Pulmonary artery endothelial cell (primary cell): ENCODE measurements around the gene TNS1. TPM values are rescaled to one million over a fixed set of nuclear protein-coding genes. Genes with fewer than 3 reads are reported as not detected.
"Not testable (repeated sequence)": the region's sequence is repeated elsewhere in the genome, so short reads cannot be mapped to it uniquely, and the experiment has no call there.

ENCODE experiments used
- DNase-seq: peaks from one replicate; pipeline ENCODE4 v3.0.0-alpha.2; 2011; ENCODE audit warnings: low read depth, low spot score
- total RNA-seq: library from RNA; depleted of rRNA; stranded (reverse); fragments of >200 nt; gene quantifications from 2 replicates; pipeline ENCODE4 v1.2.3, GENCODE V29; 2014

Gene TNS1
- total RNA-seq, 1 donor from 2014 or later = 26.2 TPM

DNA sequence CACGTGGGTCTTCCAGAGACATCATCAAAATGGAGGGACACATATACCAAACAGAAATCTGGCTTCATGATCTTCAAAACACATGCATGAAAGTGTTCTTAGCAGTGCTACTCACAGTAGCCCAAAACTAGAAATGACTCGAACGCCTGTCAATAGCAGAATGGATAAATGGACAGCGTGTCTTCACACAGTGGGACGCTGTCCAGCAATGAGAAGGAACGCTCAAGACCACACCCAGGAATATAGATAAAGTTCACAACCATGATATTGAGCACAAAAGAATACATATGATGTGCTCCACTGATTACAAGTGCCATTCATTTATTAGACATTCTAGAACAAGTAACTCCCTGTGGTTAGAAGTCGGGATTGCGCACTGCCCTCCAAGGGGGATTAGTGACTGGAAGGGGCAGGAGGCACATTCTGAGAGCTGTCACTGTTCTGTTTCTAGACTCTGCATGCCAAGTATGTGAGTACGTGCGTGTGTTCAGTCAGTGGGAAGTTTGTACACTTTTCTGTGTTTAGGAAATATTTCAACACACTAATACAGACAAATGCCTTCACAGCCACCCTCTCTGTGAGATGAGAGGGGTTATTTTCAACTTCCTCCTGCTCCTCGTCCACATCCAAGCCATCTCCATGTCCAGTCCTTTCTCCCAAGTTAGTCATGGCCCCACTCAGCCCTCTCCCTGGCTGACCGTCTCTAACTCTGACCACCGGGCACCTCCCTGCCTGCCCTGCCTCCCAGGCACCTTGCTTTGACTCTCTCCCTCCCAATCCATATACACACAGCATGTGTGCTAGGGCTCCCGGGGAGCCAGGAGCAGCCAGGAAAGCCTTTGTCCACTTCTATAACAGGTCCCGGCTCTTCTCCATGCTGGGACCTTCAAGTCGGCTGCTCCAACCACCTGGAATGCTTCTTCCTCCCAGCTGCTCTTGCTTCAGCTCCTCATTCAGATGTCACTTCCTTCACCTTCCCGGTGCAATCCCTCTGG, 26.9 kb upstream of the TNS1 start:
- no peak for DNase-seq

- DNase-seq = no peak
These were observed 26.0 kb upstream of the TNS1 start for GRCh38 chr2:218028562-218029348.

DNA sequence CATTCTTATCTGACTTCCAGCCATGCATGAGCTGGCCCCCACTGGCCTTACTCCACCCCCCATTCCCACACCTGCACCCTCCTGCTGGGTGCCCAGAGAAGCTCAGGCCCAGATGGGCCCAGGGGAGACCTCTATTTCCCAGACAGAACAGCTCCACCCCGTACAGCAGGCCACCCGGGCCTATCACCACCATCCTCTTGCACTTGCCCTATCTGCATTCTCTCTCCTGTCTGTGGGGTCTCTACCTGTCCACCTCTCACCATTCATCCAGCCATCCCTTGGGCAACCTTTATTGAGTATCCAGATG, 25.3 kb upstream of the TNS1 start:
- no peak for DNase-seq

GRCh38 chr2:218027426-218028188, 24.8 kb upstream of the TNS1 start:
- no peak for DNase-seq

DNA sequence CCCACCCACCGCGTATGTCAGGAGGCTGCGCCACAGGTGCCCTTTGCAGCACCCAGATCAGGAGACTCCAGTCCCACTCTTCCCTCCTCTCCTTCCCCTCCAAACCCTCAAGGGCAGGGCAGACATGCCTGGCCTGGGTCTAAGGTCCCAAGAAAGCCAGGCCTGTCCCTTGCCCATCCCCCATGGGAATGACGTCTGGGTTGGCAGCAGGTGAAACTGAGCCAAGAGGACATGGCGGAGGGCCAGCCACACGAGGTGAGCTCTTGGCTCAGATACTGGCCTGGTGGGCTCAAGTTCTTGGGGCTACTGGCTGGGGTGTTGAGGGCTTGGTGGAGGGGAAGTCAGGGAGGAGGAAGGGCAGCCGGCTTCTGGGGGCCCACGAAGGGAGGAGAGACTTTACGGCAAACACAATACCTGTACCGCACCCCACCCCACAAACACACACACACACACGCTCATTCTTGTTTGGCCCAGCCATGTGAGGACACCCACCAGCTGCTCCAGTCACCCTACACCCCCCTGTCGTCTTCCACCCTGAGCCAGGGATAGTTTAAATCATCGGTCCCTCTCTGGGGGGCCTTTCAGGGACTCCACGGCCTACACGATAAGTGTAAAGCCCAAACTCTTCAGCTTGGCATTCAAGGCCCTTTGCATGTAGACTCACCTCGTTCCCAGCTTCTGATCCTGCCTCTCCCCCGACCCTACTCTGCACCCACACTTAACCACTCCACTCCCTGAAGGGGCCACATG, 24.1 kb upstream of the TNS1 start:
- DNase-seq = no peak

DNA sequence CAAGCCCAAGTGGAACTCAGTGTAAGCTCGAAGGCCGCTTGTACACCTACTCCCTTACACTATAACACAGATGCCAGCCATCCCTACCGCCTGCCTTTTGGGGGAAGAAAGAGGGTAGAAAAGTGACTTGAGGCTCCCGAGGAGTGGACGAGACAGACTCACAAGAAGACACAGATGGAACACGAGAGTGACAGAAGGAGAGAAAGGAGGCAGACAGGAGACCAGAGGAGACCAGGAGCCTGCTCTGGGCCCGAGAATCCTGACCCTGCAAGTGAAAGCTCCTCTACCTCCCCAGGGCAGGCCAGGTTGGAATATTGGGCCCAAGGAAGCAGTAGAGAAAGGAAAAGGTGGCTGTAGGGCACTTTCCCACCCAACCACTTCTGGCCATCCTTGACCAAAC, 23.4 kb upstream of the TNS1 start:
- no peak for DNase-seq

DNA sequence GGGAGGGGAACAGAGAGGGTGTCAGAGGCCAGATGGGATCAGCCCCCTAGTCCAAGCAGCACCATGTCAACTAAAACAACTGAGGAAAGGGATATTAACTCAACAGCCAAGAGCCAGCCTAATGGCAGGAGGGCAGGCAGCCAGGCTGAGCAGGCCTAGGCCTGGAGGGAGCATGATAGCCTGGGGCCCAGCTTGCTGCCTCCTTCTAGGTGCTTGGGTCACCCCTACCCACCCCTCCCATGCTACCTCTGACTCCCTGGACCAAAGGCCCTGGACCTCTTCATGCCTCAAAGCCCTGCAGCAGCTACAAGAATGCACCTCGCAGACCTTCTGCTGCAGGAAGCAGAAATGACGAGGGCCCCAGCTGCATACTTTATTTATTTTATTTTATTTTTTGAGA, 22.1 kb upstream of the TNS1 start:
- no peak for DNase-seq

DNA sequence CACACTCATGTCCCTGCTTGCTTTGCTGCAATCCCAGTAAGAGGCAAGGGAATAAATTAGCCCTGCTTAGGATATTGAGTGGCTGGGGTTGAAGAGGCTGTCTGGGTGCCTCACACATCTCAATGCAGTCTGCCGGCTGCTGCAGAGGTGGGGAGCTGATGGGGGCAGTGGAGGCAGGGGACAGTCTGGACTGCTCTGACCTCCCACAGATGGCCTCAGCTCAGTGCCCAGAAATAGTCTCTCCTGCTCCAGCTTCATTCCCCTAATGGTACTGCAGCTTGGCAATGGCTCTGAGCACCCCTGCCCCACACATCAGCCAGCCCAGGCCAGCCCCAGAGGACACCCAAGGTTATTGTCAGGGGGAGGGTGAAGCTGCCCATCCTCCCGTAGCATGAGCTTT, 21.5 kb upstream of the TNS1 start:
- DNase-seq = no peak

DNA sequence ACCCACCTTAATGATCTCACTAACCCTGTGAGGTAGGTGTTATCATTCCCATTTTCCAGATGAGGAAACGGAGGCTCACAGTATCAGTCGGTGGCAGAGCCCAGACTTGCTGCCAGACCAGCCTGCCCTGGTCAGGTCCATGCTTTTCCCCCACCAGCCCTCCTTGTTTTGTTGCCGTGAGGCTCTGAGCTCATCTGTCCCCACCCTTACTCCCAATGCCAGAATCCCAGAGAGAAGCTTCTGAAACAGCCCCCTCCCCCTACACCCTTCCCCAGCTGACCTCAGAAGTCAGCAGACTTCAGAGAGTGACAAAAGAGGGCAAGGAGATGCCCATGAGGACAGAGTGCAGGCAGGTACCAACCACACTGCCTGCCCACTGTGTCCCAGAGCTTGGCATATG, 20.8 kb upstream of the TNS1 start:
- DNase-seq = no peak

- no peak for DNase-seq
These were observed 20.2 kb upstream of the TNS1 start for GRCh38 chr2:218022851-218023530.

DNA sequence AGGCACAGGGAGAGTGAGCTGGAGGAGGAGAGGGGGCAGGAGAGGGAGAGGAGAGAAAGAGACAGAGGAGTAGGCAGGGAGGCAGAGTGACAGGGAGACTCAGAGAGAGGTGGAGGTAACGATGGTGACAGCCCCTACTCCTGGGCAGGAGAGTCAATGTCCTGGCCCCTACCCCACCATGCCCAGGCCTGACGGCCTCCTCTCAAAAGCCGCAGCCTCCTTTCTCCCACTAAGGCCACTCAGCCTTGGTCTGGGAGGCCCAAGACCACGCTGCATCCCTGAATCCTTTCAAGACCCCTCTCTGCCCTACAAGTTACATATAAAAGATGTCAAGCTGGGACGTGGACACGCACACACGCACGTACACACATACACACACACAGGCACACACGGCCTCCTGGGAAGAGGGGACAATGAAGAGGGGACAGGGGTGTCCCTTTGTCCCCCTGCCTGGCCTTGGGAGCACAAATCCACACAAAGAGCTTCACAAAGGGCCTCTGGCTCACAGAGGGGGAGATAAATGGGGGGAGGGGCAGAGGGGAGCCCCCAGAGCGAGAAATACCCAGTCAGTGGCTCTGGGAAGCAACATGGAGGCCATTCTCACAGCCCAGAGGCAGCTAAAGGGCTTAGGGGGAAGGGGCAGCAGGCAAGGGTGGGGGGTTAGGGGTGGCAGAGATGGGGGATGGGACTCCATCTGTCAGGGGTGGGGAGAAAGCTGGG, 19.5 kb upstream of the TNS1 start:
- DNase-seq = no peak

DNA sequence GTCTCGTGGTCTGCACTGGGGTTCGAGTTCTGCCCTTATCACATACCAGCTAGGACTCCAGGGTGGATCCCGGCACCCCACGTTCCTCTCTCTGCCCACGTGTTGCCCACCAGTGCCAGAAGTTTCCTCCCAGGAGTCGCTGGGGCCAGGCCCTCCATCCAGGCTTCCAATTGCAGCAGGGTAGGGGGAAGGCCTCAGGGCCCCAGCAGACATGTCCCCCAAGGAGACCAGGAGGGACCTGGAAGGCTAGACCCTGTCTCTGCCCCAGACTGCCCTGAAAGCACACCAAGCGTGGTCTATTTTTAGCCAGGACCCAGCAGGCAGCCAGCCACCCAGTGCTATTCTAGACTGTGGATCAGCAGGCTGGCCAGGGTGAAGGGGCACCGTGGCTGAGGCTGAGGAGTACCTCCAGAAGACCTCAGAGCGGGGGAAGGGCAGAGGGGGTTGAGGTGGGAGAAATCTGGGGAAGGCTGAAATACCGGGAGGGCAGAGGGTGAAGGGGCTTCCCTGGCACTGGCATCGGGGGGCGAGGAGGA, 18.8 kb upstream of the TNS1 start:
- no peak for DNase-seq

- no peak for DNase-seq
These were observed 18.3 kb upstream of the TNS1 start for GRCh38 chr2:218020966-218021535.

DNA sequence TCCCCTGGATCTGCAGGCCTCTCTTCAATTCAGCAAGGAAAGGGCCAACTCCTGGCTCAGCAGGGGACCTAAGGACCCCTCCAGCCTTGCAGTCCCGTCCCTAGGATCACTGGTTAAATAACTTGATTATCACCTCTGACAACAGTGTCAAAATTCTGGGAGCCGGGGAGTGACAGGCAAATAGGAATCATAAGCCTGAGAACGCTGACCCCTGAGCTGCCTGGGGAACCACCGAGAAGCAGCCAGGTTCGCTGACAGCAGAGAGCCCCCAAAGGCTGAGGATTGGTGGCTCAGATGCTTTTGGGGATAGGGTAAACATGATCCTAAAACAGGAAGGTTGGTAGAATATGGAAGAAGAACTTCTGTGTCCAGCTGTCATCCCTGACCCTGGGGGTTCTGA, 17.5 kb upstream of the TNS1 start:
- no peak for DNase-seq

- no peak for DNase-seq
These were observed 16.7 kb upstream of the TNS1 start for GRCh38 chr2:218019411-218020060.

DNA sequence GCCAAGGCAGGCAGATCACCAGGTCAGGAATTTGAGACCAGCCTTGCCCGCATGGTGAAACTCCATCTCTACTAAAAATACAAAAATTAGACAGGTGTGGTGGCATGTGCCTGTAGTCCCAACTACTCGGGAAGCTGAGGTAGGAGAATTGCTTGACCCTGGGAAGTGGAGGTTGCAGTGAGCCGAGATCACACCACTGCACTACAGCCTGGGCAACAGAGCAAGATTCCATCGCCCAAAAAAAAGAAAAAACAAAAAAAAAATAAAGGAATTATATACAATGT, 16.0 kb upstream of the TNS1 start:
- not testable (repeated sequence) for DNase-seq

- no peak for DNase-seq
These were observed 14.6 kb upstream of the TNS1 start for GRCh38 chr2:218017211-218018053.

GRCh38 chr2:218016810-218017209, 14.0 kb upstream of the TNS1 start:
- DNase-seq = no peak
